Eye (tissue), 1 donor: Measurements from ENCODE around the gene ATP5F1E.

ENCODE experiments used
- DNase-seq: peaks from one replicate; pipeline ENCODE4 v3.0.0-alpha.2; 2015

The ATP5F1E gene

DNA sequence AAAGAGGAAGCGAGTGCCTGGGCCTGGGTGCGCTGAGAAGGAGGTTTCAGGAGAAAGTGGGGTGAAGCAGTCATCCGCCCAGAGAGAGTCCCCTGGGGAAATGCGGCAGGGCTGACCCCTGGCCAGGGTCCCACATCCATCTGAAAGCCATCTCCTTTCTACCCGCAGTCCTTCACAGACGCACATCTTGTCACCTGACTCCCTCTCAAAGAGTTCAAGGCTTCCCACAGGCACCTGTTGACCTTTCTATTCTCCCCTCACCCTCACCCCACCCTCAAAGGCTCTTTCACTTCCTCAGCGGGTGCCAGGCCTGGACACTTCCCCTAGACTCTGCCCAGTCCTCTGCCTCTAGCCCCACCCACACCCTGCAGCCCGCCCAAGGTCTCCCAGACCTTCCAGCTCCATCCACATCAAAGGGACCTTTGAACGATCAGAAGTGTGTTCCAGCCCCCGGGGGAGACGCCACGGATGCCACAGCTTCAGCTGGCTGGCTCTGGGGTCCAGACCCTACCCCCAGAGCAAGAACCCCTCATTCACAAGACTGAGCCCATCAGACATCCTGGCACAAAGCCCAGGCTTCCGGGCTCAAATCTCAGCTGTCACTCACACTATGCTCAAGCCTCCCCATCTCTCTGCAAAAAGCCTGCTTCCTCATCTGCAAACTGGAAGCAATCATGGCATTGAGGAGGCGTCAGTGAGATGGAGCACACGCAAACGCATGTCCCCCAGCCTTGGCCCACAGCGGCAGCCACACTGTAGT, 27.2 kb downstream of the ATP5F1E start:
- DNase-seq, result no peak

DNA sequence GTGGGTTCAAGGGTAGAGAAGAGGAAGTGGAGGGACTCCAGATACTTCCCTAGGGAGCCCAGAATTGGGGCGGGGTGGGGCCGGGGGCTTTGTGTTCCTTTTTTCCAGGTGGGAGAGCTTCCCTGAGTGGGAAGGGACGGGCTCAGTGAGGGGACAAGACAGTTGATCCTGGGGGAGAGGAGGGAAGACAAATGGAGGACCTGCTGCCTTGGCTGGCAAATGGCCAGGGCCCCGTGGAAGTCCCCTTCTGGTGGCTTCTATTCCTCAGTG, 27.7 kb downstream of the ATP5F1E start:
- no peak for DNase-seq

DNA sequence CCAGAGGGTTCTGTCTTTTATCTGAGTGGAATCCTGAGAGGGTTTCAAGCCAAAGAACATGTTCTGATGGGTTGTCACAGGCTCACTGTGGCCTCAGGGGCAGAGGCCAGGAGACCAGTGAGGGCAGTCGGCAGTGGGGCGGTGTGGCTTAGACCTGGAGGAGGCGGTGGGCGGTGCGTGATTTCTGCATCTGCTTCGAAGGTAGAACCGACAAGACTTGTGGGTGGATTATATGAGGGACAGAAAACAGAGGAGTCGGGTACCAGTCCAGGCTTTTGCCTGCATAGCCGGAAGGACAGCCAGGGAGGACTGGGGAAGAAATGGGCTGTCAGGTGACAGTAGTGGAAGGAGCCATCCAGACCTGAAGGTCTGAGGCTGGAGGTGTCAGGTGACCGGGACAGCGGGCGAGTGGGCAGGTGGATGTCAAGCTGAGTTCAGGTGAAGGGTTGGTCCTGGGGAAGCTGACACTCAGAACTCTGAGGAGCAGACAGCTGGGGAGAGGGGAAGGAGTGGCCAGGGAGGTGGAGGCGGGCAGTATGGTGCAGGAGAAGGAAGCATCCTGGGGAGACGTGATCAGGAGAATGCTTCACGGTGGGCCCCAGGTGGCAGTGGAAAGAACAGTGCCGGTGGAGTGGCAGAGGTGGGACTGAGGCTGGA, 28.2 kb downstream of the ATP5F1E start:
- DNase-seq, result no peak

DNA sequence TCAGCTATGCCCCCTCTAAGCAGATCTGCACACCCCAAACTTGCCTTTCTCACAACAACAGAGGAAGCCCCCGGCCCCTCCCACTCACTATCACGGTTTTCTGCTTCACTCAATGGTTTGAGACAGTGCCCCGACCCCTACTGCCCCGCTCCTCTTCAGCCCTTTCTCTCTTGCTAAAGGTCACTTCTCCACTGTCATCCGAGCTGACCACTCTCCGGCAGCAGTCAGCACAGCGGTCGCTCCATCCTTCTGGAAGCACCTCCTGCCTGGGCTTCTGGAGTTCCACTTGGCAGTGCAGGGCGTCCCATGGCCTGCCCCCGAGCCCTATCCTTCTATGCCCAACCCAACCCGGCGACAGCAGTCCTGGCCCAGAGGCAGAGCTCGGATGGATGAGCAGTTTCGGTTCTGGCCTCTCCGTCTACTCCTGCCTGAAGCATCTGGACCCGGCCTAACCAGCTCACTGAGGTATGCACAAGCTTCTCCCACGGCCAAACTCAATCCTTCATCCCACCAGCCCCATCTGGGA, 29.2 kb downstream of the ATP5F1E start:
- DNase-seq, result no peak

DNA sequence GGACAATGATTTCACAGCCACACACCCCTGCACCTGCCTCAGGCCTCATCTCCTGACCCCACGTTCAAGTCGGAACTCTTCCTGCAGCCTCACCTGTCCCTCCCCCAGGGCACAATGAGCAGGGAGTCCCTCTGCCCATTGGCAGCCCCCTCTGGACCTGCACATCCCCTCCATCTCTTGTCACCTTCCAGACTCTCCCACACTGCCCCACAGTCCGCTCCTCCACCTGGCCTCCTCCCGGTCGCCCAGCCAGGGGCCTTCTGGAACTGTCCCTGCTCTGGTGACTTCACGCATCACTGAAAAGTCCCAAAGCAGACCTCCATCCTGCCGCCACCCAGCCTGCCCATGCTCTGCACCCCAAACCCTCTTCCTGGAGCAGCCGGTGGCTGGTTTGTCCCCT, 29.7 kb downstream of the ATP5F1E start:
- no peak for DNase-seq

DNA sequence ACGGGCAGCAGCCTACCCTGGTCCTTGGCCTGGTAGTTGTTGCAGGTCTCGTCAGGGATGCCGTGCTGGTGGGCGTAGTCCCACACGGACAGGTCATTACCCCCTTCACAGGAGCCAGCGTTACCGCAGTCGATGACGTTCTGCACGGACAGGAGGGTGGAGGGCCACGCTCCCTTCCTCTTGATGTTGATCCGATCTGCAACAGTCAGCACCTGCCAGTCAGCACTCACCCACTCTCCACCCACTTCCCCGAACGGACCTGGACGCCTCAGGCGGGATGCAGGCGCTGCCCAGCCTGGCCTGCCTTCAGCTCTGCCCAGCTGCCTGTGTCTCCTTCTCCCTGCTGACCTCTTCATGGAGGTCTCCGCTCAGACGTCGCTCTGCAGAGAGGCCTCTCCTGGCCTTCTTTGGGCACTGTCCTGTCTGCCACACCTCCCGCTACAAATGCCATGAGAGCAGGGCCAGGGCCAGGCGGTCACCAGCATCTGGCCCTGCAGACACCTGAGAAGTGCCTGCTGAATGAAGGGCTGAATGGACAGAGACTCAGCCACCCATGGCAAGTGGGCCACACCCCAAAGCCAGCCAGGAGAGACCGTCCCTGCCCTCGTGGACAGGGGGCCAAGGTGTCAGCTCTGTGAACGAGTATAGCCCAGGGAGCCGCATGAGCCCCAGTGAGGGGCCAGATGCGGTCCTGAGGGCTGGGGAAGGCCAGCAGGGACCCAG, 30.5 kb downstream of the ATP5F1E start:
- no peak for DNase-seq

DNA sequence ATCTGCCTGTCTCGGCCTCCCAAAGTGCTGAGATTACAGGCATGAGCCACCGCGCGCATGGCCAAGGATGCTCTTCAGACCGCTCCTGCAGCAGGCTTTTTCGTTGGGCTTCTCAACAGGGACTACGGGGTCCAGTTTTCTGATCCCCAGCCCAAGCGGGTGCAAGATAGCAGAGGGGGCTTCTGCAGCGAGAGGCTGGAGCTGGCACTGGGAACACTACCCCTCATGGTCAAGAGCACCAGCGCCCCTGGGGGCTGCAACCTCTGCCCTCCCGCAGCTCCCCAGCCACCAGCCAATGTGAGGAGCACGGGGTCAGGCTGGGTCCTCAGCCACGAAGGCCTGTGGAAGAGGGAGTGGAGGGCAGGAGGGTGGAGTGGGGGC, 31.1 kb downstream of the ATP5F1E start:
- no peak for DNase-seq

DNA sequence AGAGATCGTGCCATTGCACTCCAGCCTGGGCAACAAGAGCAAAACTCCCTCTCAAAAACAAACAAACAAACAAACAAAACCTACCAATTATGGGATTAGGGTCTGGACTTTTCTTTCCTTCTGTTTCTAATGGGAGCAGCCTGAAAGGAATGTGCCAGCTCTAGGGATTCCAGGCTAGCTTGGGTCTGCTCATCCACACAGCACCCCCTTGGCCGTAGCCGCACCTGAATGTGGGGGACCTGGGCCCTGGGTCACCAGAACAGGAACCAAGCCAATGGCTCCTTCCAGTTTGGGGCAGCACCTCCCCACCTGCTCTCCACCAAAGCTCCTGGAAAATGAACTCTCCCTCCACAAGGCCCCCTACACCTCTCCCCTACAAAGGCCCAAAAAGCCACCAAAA, 31.8 kb downstream of the ATP5F1E start:
- no peak for DNase-seq

DNA sequence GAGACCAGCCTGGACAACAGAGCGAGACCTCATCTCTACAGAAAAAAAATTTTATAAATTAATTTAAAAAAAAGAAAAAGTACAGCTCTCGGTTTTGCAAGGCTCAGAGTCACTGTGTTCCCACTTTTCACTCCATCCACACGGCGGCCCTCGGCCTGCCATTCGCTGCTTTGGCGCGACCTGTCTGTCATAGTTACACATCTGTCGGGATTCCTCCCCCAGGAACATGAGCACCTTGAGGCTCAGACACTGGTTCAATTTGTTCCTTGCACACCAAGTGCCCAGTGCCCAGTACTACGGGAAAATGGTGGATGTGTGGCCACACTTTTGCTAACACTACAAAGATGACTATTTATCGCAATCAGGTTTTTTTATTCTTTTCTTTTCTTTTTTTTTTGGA, 33.5 kb downstream of the ATP5F1E start:
- no peak for DNase-seq

DNA sequence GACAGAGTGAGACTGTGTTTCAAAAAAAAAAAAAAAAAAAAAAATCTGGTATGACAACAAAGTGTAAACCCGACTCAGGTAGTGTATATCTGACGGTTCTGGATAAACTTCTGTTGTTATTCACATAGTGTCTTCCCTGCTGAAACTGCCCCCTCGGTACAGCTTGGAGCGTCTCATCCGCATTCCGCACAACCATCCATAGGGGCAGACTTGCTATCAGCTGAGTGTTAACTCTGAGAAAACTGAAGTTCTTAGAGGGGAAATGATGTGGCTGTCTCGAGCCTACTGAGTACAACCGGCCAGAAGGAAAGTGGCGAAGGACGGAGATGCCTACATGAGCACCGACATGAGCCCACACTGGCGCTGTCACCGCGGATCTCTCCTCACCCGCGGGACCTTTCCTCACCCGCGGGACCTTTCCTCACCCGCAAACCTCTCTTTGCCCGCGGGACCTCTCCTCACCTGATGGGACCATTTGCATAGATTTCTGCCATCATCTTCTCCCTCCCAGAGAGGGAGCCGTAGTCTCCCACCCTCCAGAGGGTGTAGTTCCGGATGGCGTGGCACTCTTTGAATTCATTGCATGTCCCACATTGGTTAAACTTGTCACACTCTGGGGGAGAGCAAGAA, 34.9 kb downstream of the ATP5F1E start:
- DNase-seq, result no peak

DNA sequence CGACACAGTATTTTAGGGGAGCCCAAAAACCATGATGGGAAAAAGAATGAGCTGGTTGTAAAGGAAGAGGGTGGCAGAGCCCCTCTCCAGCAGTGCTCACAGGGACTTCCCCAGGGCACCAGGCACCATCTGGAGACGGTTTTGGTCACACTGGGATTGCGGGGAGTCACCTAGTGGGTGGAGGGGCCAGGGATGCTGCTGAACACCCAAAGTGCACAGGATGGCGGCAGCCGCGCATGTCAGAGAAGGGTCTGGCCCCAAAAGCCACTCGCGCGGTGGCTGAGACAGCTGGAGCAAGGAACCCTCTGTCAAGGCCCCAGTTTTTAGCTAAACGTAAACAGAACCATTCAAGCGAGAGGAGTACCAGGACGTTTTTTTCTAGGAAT, 35.9 kb downstream of the ATP5F1E start:
- no peak for DNase-seq

DNA sequence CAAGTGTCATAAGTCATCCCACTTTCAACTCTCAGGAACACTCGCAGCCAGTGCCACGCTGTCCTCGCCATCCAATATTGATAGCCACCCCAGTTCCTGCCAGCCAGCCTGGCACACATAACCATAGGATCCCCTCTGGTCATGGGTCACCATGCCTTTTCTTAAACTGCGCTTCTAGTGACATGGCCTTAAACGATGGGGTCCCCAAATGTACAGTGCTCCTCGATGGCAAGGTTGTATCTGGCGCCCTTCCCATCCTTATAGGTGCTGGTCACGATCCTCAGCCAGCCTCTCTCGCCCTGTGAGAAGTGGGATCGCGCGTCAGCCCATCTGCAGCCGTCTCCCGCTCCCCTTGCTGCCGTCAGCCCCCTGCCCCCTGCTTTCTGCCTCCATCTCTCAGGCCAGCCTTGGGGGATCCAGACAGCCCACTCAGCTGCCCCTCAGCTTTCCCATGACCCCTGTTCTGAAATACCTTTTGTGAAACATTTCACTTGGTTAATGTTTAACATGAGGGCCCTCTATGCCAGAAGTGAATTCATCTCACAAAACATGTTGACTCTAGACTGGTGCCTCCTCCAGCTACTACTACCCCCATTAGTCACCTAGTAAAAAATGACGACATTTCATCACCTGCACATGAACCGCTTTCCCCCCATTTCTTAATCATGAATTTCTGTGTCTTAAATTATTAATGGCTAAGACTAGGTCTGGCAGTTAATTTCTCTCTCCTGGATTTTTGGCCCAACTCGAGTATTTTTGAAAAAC, 36.5 kb downstream of the ATP5F1E start:
- no peak for DNase-seq

DNA sequence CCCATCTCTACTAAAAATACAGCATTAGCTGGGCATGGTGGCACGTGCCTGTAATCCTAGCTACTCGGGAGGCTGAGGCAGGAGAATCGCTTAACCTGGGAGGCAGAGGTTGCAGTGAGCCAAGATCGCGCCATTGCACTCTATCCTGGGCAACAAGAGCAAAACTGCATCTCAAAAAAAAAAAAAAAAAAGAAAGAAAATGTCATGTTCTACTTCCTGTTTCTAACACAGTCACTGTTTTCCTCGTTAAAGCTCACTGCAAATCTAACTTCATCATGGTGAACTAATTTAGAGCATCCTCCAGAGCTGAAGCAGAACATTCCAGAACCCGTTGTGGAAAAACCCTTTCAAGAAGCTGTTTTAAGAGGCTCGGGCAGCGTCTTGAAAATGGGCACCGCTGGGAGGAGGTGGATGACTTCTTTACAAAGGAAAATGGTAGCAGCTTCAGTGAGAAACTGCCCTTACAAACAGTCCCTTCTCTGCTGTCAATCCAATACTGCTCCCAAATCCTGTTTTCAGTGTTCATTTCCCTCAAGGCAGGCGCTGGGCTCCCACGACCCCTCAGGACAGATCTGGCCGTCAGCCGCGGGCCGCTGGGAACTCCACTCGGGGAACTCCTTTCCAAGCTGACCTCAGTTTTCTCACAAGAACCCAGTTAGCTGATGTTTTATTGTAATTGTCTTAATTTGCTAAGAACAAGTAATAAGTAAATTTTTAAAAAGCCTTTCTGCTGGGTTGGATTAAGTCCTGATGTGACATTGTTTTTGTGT, 37.6 kb downstream of the ATP5F1E start:
- DNase-seq, result no peak

DNA sequence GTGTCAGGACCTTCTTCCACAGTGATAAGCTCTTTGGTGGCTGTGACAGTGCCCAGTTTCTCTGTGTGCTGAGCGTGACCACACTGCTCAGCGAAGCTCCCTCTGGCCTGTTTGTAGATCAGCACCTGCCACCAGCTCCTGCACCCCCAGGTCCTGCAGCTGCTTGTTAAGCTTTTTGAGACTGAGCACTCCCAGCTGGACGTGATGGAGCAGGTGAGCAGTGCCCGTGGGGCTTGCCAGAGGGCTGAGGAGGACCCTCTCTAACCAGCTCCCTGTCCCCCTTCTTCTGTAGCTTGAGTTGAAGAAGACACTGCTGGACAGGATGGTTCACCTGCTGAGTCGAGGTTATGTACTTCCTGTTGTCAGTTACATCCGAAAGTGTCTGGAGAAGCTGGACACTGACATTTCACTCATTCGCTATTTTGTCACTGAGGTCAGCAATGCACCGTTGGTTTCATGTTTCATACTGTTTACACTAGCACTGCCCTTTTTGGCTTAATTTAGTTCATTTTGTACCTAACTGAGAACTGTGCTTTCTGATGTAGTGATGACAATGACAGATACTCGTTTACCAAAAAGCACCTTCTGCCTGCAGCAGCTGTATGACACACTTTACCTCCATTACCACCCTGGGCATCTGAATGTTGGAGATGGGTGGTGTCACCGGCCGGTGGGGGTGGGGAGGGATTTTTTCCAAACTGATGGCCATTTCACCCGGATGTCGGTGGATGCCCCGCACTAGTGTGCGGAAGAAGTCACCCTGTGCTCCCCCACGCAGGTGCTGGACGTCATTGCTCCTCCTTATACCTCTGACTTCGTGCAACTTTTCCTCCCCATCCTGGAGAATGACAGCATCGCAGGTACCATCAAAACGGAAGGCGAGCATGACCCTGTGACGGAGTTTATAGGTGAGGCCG, 38.5 kb downstream of the ATP5F1E start:
- DNase-seq, result no peak

DNA sequence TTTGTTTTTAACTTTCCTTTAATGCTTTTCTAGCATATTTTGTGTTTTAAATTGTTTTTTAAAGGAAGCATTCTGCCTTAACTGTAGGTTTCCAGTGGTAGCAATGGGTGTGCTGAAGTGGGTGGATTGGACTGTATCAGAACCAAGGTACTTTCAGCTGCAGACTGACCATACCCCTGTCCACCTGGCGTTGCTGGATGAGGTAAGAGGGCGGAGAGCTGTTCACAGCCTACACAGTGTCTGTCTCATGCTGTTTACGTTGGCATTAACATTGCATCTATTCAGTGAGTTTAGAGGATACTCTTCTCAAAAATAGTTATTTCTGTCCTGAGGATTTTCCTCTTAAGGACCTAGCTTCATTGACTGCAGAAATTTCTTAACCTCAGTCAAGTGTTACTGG, 39.2 kb downstream of the ATP5F1E start:
- DNase-seq, result no peak

DNA sequence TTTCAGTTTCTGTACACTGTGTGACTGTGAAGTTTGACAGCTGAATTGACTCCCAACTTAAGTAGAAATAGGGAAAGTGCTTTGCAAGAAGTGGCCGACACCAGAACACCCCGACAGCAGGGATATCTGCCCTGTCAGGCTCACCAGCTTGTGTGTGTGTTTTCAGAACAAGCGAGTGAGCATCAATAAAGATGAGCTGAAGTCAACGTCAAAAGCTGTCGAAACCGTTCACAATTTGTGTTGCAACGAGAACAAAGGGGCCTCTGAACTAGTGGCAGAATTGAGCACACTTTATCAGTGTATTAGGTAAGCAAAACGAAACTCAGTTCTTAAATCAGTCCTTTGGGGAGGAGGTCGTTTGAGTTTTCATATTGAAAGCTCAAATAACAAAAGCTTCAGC, 40.4 kb downstream of the ATP5F1E start:
- no peak for DNase-seq

DNA sequence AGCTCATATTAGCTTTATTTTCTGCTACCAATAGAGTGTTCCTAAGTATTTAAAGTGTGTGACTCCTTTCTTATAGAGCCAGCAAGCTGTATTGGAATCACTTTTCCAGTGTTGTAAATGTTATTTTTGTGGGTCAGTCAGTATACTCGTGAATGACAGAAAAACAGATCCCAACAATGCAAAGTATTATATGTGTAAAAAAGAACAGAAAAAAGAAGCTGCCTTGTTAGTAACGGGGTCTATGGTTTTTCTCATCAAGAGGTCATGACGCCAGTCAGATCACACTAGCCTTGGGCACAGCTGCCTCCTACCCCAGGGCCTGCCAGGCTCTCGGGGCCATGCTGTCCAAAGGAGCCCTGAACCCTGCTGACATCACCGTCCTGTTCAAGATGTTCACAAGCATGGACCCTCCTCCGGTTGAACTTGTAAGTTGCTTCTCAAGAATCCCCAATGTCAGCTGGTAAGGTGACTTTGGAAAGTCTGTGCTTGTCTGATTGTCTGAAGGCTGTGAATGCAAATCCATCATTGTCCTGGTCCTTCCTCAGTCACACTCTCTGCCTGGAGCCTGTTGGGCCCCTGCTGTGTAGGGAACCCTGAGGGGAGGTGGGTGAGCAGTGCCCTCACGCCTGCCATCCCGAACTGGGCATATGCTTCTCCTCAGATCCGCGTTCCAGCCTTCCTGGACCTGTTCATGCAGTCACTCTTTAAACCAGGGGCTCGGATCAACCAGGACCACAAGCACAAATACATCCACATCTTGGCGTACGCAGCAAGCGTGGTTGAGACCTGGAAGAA, 41.3 kb downstream of the ATP5F1E start:
- no peak for DNase-seq

DNA sequence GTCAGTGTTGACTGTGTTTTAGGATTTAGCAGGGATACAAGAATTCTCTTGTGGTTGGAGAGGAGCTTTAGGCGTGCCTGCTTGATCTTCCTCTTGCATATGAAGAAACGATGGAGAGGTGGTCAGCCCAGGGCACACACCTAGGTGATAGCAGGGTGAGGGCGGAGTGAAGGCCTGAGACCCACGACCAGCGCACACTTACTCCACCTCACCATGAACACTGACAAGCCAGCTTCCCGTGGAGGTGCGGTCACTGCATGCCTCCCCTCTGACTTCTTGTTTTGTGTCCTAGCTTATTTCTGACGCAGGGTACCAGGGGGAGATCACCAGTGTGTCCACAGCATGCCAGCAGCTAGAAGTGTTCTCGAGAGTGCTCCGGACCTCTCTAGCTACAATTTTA, 42.9 kb downstream of the ATP5F1E start:
- no peak for DNase-seq

DNA sequence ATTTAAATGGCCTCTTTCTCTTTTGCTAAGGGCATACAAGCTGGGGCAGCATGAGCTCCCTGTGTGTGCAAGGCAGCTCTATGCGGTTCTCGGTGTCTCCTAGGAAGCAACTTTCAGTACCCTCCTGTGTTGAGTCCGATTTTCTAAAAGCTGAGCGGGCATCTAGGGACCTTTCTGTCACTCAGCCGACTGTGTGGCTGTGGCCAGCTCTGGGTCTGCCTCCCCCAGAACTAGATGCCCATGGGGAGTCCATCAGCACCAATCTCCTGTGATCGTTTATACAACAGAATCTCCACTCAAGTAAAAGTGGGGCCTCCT, 43.6 kb downstream of the ATP5F1E start:
- no peak for DNase-seq
